Activated CD8-positive, alpha-beta memory T cell treated with anti-CD3 and anti-CD28 coated beads for 1 hour (primary cell): ENCODE results near the gene PCDH9.

Experiments
- DNase-seq, 2 donors: peaks; one replicate each; pipeline ENCODE4 v3.0.0-alpha.2; 2020; ENCODE audit warnings: low read depth in 1 of 2; ENCODE audit errors: extremely low read depth in 1 of 2

The PCDH9 gene

DNA sequence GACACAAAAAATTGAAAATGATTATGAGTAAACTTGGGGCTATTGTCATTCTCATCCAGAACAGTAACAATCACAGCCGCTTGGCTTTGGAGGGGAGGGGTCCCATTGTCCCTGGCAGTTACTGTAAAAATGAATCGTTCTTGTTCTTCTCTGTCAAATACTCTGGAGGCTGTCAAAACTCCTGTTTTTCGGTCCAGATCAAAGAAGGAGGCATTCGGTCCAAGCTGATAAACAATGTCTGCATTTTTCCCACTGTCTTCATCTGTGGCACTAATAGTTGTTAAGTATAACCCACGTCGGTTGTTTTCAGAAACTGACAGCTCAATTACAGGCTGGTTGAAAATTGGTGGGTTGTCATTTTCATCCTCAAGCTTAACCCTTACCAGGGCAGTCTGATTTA lies 3.4 kb downstream of the PCDH9 start:
- no peak for DNase-seq

DNA sequence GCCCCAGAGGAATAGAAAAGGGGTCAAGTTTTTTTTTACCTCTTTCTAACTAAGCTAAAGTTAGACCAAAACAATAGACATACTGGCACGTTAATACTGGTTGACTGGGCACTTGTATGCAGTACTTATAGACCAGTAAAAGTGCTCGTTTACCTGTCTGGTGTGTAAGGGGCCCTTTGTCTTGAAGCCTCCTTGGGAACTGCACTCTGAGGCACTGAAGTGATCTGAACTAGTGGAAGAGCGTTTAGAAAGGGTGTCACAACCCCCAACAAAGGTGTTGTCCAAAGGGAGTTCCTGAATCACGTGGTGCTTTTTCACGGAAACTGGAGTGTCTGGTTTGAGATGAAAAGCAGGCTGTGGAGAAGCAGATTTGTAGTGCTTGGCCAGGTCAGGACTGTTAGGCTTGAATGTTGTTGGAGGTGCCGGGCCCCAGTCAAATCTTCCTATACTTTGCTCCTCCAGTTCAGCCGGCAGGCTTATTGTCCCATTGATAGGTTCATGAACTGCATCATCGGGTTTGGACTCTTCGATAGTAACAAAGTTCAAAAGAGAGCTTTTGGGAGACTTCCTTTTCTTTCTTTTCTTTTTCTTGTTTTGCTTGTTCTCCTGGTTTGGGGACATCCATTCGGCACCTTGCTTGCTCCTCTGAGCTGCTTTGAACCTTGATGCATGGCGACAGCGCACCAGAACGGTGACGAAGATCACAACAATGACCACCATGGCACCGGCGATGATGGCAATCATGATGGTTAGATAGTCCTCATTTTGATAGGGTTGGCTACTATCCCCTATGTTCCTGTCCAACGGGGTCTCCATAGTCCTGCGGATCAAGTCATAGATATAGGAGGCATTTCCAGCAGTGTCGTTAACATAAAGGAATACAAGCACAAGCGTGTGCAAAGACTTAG lies 4.6 kb downstream of the PCDH9 start:
- no peak for DNase-seq

DNA sequence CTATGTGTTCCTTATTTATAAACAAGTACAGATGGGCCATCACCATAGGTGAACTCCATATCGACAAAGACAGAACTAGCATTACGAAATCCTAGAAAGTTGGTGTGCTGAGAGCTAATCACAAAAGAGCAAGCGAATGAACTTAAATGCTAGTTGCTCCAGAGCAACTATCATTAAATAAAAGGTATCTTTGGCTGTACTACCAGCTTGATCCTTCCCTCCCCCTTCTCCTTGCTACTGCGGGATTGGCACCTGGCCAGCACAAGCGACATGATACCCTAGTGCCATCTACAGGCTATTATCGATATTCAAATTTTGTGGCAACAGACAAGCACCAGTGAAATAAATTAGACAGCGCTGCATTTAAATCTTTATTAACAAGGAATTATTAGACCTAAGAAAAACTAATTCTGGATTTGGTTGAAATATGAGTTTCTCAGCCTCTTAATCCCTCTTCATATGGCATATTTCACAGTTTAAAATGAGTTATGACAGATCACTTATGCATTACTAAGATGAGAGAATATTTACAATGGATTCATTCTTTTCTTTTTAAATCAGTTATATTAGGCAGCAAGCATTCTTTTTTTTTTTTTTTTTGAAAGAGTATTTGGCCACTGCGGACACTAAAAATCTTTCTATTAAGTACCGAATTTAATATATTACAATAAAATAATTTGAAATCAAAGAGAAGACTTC lies 5.8 kb downstream of the PCDH9 start:
- DNase-seq: peak in 1 of 2 donors; percentile 8

DNA sequence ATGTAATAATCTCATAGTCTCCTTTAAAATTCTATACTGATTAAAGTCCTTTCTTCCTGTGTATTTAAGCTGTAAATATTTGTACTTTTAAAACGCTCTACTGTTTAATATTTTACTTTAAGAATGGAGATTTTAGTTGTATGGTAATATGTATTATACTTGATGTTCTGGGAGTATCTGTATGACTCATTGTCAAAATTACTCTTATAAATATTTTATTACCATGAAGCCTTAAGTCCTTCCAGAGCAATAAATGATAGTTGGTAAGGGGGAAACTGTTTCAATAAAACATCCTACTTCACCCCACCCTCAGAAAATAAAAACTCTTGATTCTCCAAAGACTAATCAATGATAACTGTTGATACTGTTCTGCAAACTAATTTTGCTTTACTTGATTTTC lies 6.4 kb downstream of the PCDH9 start:
- DNase-seq: no peak

DNA sequence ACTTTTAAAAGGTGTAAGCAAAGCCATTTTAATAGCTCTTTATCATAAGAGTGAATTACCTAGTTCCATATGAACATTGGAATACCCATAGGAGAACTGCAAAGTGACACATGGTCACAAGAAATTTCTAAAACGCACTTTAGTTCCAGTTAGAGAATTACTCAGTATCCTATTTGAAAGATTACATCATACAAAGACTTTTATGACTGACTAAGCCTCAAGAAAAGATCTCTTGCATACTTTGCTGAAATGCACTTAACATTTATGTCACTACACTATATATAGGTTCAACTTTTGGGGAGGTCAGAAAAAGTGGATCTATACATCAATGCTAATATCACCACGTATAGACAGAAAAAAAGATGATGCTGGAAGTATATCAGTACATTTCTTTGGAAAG lies 7.1 kb downstream of the PCDH9 start:
- DNase-seq: no peak

DNA sequence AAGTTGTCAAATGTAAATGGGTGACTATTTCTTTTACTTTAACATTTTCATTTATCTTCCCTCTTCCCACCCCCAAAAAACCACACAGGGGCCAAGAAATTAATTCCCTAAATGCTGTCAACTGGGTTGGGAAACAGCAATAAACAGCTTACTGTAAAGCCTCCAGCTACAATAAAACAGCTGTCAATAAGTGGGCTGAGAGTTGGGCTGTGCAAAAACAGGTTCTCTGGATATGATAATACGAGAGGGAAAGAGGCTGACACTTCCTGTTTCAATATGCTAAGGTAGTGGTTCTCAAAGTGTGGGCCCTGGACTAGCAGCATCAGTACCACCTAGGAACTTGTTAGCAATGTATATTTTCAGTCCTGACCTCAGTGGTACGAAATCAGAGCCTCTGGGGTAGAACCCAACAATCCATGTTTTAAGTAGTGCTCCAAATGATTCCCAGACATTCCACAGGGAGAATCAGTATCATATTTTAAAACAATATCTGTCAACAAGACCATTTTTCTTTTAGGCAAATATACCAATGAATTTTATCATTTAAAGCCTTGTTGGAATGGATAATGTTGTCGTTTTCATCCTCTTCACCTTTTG lies 8.4 kb downstream of the PCDH9 start:
- DNase-seq: no peak

DNA sequence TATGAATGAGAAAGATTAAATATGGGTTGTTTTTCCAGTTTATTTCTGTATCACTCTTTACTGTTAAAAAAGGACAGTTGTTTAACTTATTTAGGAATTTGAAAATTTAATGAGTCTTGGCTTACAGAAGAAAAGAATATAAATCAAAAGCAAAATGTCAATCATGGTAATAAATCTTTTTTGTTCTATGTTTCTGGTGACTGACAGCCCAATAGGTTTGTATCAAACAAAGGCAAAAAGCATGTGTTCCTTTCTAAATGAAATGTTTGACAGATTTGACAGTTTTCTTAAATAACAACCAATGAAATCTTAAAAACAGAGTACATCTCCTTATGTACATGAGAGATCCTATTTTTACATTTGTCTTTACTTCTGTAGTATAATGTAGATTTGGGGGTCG lies 11.0 kb downstream of the PCDH9 start:
- DNase-seq: no peak

DNA sequence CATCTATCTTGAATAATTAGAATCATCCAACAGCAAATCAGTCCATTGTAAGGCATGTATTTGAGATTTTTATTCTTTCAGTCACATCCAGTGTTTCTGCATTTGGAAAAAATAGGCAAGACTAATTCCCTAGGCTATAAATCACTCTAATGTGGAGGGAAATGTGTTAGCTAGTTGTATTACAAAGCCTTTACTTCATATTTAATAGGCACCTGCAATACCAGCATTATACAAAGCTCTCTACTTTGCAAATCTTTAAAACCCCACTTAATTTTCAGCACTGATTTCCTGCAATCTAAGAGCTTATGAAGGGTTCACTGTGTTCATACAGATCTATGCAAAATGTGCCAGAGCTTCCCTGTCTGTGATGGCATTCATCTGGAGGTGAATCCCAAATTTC lies 12.3 kb downstream of the PCDH9 start:
- DNase-seq: no peak

DNA sequence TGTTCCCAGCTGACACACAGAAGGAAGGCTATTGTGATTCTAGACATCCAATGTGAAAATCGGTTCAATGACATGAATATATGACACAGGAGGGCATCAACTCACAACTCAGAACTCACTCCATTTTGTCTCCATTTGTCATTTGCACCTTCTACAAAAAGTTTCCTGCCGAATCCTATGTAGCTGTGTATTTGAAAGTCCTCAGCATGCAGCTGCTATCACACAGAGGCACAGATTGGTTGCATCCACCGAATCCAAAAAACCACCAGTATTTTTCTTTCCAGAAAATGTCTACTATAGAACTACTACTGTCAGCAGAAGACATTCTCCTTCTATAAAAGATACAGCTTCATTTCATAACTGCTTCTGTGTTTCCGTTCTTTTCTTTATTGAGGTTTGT lies 13.3 kb downstream of the PCDH9 start:
- DNase-seq: no peak

DNA sequence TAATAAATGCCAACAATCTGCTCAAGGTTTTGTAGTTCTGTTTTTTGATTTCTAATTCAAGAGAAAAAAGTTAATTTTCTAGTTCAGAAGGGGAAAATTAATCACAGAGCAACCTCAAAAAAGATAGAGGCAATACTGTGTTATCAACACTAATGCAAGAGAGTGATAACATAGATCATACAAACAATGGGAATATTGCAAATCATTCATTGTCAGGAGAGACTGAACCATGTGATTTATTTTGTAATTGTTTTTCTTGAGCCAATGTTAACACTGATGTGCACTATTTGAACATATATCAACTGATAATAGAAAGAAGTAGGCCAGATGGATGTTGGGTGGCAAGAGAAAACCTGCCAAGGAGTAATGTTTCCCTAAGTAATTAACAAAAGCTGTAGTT lies 19.9 kb downstream of the PCDH9 start:
- no peak for DNase-seq

DNA sequence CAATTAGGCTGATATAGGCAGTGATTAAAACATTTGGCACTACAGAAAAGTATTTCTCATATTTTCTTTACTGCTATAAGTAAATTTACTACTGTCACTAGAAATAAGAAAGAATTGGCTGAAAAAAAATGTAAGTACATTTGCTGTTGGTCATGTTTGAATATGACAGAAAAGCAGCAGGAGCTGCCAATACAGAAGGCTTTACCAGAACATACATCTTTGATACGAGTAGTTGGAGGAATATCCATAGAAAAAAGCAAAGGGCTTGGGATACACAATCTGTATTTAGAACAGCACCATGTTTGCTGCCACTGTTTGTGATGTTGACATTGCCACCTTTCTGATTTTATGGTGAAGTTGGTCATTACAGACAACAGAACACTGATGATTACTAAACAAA lies 21.6 kb downstream of the PCDH9 start:
- DNase-seq: no peak

DNA sequence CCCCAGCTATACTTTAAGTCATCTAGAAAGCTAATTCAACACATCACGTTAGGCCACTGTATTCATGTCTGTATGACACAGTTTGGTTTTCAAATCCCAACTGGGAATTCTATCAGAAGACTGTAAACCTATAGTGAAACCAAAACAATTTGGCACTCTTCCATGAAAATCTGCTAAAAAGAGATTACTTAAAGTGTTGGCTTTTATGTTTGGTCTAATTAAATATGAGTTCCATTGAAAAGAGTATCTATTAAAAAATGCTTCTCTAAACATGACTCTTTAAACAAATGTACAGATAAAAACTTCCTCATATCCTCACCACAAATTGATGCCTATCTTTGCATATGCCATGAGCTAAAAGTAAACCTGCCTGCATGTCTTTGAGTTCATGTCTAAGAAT lies 25.4 kb downstream of the PCDH9 start:
- no peak for DNase-seq

DNA sequence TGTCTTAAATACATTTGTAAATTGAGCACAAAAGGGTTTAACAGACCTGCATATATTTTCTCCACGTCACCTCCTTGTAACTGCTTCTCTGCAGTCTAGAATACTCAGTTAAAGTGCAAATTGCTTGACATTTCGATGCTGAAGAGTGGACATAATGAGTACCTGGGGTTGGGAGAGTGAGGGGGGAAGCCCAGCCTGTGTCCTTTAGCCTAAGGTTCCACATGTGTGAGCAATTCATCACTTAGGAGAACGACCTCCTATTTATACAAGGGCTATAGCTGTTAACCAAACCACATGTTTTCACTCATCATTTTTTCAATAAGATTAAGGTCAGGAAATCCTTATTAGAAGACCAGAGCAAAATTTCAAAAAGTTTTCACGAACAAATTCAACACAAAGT lies 29.5 kb downstream of the PCDH9 start:
- DNase-seq: no peak

DNA sequence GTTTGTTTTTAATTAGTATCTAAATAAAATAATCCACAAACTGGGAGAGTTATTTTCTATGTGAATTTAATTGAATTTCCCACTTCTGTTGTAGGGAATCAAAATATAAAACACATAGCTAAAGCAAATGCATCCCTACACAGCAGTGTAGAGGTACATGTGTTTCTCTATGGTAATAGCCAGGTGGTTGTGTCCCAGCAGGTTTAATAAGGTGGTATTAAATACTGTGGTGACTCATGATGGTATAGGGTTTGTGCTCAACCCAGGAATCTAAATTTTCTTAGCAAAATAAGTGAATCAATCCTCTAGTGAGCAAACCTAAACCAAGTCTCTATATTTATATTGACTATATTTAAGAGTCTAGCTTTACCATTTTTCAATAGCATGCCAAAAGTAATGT lies 30.0 kb downstream of the PCDH9 start:
- no peak for DNase-seq

DNA sequence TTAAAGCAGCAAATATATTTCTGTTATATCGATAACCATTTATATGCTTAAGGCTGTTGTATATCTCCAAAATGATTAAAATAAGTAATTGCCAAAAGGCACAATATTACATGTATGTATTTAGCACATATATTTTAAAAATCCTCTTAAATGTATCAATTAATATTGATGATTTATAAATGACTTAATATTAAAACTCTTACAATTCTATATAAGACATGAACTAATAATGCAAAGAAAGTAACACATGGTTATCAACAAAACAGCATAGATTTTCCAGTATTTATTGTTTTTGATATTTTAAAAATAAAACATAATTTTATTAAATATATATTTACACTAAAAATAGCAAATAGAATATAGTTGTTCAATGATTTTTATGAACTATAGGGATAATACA lies 32.4 kb downstream of the PCDH9 start:
- DNase-seq: no peak

DNA sequence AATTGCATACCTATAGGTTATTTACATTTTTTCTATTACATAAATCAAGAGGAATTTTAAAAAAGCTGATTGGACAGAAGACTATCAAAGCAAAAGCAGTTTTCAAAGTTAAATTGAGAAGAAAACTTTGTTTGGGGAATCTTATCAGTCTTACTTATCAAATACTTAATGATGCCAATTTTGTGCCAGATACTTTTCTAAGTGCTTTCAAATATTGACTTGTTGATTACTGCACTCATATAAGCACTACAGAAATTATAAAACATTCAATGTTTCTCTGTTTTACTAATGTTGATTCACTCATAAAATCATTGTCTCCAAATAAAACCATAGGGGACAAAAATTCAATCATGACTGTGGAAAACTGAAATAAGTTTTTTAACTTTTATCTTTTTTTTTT lies 36.2 kb downstream of the PCDH9 start:
- no peak for DNase-seq

DNA sequence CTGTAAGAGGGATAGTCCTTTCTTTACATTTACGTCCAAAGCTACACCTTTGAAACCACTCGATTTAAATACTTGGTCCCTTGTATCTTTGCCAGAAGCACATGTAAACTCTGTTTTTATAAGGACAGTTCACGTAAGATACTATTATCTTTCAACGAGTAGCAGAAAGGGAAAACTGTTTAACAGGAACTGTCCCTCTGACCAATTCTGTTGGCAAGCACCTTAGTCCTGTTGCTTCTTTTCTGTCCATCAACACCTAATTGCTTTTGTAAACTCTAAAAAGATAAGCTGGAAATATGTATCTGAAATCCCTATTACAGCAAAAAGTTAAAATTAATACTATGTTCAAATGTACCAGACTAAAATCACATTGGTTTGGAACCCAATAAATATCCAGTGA lies 37.4 kb downstream of the PCDH9 start:
- no peak for DNase-seq

DNA sequence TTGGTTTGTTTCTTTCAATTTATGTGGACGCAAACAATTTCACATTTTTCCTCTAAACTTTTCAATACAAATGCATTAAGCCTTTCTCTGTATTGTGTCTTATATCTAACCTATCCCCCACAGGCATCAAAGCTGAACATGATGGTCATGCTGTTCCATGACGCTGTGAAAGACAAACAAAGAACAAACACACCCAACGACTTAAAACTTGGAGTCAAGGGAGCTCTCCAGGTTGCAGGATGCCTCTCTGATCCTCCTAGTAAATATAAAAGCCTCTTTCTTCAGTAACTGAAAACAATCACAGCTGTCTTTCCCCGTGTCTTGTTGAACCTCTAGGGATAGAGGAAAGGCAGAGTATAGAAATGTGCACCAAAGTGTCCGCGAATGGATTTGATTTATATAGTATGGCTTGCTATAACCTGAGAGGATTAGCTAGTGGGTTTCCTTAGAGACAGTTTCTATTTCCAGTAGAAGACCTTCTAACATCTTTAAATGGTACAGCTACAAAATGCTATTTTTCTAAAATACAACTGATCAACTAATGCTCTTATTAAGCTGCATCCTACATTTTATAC lies 43.1 kb downstream of the PCDH9 start:
- DNase-seq: no peak

DNA sequence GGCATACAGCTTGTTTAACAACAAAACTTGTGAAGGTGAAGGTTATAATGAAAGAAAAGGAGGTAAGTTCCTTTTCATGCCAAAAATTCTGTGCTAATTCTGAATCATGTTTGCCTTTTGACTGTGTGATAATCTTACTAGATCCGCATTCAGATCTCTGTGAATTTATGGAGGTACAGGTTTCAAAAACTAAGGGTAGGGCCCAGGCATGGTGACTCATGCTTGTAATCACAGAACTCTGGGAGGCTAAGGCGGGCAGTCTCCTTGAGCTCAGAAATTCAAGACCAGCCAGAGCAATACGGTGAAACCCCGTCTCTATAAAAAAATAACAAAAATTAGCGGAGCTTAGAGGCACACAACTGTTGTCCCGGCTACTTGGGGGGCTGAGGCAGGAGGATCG lies 45.9 kb downstream of the PCDH9 start:
- DNase-seq: no peak

DNA sequence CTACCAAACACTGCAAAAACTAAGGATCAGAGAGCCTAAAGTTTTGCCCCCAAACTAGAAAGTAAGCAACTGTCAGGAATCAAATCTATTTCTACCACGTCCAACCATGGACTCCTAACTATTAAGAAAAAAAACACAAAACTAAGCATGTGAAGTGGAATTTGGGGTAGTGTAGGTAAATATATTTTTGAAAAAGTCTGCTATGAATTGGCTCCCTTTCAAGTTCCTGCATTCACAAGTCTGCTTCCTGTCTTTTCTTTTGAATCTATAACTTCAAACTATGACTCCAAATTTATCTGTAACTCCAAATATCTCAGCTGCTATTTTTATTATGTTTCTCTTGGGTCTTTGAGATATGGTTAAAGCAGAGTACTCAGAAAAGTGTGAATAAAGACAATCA lies 47.0 kb downstream of the PCDH9 start:
- DNase-seq: no peak

DNA sequence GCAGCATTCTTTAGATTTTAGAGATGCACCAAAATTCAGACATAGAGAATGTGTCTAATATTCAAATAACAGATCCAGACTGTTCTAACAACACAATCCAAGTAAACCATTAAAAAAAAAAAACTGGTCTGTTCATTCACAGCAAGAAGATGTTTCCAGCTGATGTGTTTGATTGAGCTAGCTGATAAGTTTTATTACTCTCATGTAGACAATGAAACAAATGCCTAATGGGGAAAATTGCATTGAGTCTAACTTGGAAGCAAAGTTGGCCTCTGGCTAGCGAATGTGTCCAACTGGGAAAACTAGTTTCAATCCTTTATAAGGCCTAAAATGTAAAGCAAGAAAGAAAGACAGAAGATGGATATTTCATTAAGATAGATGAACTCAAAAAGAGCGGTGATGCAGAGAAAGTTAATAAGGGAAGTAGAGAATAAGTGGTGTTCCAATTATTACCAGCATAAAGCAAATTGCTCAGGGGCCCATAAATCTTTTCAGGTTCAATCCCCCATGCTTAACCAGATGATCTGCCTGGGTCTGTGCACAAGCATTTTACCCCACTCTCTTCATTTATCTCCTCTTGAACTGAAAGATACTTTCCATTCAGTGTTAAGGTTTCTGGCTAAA lies 54.2 kb downstream of the PCDH9 start:
- DNase-seq: no peak
